H1 (cell line): Measurements from ENCODE around the gene TSGA10IP. TPM values are rescaled to one million over a fixed set of nuclear protein-coding genes. Genes with fewer than 3 reads are reported as not detected.
A peak's percentile ranks its signal among the peaks of the same experiment; 100 is the strongest.

Experiments used
- CBX5 ChIP-seq: fragments of 300-800, 300-1000 bp; sonication (generic); IDR thresholded peaks from 2 replicates; pipeline ENCODE4 v1.7.1; 2016; ENCODE audit warnings: antibody characterized with exemption, low read length, low read depth
- CHD2 ChIP-seq: IDR thresholded peaks from 2 replicates; pipeline ENCODE4 v1.6.1; 2012; ENCODE audit warnings: low read length, improper control_type of control experiment
- CHD7 ChIP-seq: fragments of 300-600 bp; sonication (generic); IDR thresholded peaks from 2 replicates; pipeline ENCODE4 v1.7.1; 2012; ENCODE audit warnings: low read length, moderate library complexity, mild to moderate bottlenecking, inconsistent platforms; ENCODE audit not compliant: insufficient replicate concordance
- EP300 ChIP-seq, 2 experiments: IDR thresholded peaks; 1 replicate in 1 of 2; 2 replicates in 1 of 2; pipeline ENCODE4 v1.6.1; 2011 to 2012; ENCODE audit warnings: low read depth in 2 of 2, low read length in 2 of 2, mild to moderate bottlenecking in 2 of 2, borderline replicate concordance in 1 of 2, inconsistent platforms in 1 of 2, moderate library complexity in 1 of 2
- FOSL1 ChIP-seq: IDR thresholded peaks from 2 replicates; pipeline ENCODE4 v1.6.1; 2011; ENCODE audit warnings: mild to moderate bottlenecking, low read depth, low read length, moderate library complexity; ENCODE audit not compliant: insufficient read depth
- JUND ChIP-seq: IDR thresholded peaks from 2 replicates; pipeline ENCODE4 v1.6.1; 2011; ENCODE audit warnings: mild to moderate bottlenecking, improper control_type of control experiment, low read length
- POLR2A ChIP-seq, 2 experiments: IDR thresholded peaks; 1 replicate in 1 of 2; 2 replicates in 1 of 2; pipeline ENCODE4 v1.6.1; 2011; ENCODE audit warnings: low read depth in 2 of 2, low read length in 2 of 2, mild to moderate bottlenecking in 2 of 2; ENCODE audit errors: control extremely low read depth in 1 of 2
- YY1 ChIP-seq: IDR thresholded peaks from 2 replicates; pipeline ENCODE4 v1.6.1; 2011; ENCODE audit warnings: low read depth, mild to moderate bottlenecking, low read length
- polyA plus RNA-seq, 7 experiments: library from polyadenylated mRNA; depleted of rRNA in 3 of 7; stranded (reverse) in 5 of 7; unstranded in 2 of 7; fragments of >200 nt in 5 of 7; fragments of 200-250 nt in 2 of 7; gene quantifications; 1 replicate in 5 of 7; 2 replicates in 1 of 7; 4 replicates in 1 of 7; pipeline versions ENCODE4 v1.2.1 to v1.2.3, GENCODE V29; 2011 to 2013; ENCODE audit warnings: missing spikeins in 2 of 7, mixed read lengths in 2 of 7
- total RNA-seq: library from RNA; stranded (reverse); fragmentation: NEBNext Ultra II Directional; extraction: Animal tissue kit (Norgen Biotek cat#: 25700); gene quantifications from 2 replicates; pipeline ENCODE4 v1.2.1, GENCODE V29; 2021
- TF ChIP-seq, protein P1 (sequence below): IDR thresholded peaks from 2 replicates; pipeline ENCODE4 v1.6.1; 2012; ENCODE audit warnings: low read length, inconsistent platforms
- TF ChIP-seq, protein P2 (sequence below): IDR thresholded peaks from 2 replicates; pipeline ENCODE4 v1.6.1; 2012; ENCODE audit warnings: inconsistent platforms

TSGA10IP gene
- total and polyA plus RNA-seq, 2 of the 8 experiments (the other 6 are each of a cell fraction or from before 2014, with no cell fraction given): 1.9 to 6.0 TPM

GRCh38 chr11:65919141-65919572 is 26.1 kb upstream of the TSGA10IP start, which contains the start of gene DRAP1 (continued):
- no peak for TF ChIP-seq CHD7
- TF ChIP-seq FOSL1: peak; percentile 100
- TF ChIP-seq YY1: no peak
- TF ChIP-seq POLR2A (IDR thresholded peaks at IDR 0.05; ENCODE audit: control extremely low read depth in 1 of 2, low read depth in 2 of 2, low read length in 2 of 2): peak; percentile 46 to 58
- TF ChIP-seq EP300 (IDR thresholded peaks at IDR 0.05; ENCODE audit: borderline replicate concordance in 1 of 2, low read depth in 2 of 2, low read length in 2 of 2): peak in 1 of 2 experiments; percentile 71; a peak in 1 of 3 replicates
- TF ChIP-seq JUND: no peak
- no peak for TF ChIP-seq CBX5
- TF ChIP-seq, protein P1, sequence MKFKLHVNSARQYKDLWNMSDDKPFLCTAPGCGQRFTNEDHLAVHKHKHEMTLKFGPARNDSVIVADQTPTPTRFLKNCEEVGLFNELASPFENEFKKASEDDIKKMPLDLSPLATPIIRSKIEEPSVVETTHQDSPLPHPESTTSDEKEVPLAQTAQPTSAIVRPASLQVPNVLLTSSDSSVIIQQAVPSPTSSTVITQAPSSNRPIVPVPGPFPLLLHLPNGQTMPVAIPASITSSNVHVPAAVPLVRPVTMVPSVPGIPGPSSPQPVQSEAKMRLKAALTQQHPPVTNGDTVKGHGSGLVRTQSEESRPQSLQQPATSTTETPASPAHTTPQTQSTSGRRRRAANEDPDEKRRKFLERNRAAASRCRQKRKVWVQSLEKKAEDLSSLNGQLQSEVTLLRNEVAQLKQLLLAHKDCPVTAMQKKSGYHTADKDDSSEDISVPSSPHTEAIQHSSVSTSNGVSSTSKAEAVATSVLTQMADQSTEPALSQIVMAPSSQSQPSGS: peak; percentile 75; the same call in 1 of the 2 replicates
- TF ChIP-seq, protein P2, sequence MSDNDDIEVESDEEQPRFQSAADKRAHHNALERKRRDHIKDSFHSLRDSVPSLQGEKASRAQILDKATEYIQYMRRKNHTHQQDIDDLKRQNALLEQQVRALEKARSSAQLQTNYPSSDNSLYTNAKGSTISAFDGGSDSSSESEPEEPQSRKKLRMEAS: peak; percentile 80
- peak; percentile 67; the same call in 1 of the 2 replicates for TF ChIP-seq CHD2
